Stimulated activated CD4-positive, alpha-beta T cell treated with anti-CD3 and anti-CD28 coated beads, Interleukin-12 subunit alpha, Interleukin-12 subunit beta, amount 100 ng/mL, for 4 hours (primary cell): ENCODE results near the gene STARD4.

Experiments
- DNase-seq: peaks from one replicate; pipeline ENCODE4 v3.0.0-alpha.2; 2020

The STARD4 gene

GRCh38 chr5:111469293-111469896, 42.9 kb downstream of the STARD4 start:
- no peak for DNase-seq

- no peak for DNase-seq
These were observed 49.0 kb downstream of the STARD4 start for GRCh38 chr5:111463311-111463710.

GRCh38 chr5:111461934-111462333, 50.4 kb downstream of the STARD4 start:
- DNase-seq = no peak

GRCh38 chr5:111461255-111461671, 51.1 kb downstream of the STARD4 start:
- DNase-seq = no peak

GRCh38 chr5:111454776-111455175, 57.6 kb downstream of the STARD4 start:
- DNase-seq = no peak

- no peak for DNase-seq
These were observed 58.1 kb downstream of the STARD4 start for GRCh38 chr5:111454198-111454622.

GRCh38 chr5:111453747-111454146, 58.6 kb downstream of the STARD4 start:
- no peak for DNase-seq

GRCh38 chr5:111453295-111453694, 59.0 kb downstream of the STARD4 start:
- DNase-seq = no peak

GRCh38 chr5:111447822-111448221, 64.5 kb downstream of the STARD4 start:
- no peak for DNase-seq

- no peak for DNase-seq
These were observed 65.2 kb downstream of the STARD4 start for GRCh38 chr5:111447099-111447498.
